GM06990 (cell line): ENCODE results near the gene S100A6.
"Not testable (repeated sequence)": the region's sequence is repeated elsewhere in the genome, so short reads cannot be mapped to it uniquely, and the experiment has no call there.

Experiments used
- DNase-seq: peaks from one replicate; pipeline ENCODE4 v3.0.0-alpha.2; 2011; ENCODE audit not compliant: insufficient read length; ENCODE audit errors: extremely low read depth
- H3K27me3 ChIP-seq: replicated peaks from 2 replicates; pipeline ENCODE4 v1.6.0; 2011; ENCODE audit warnings: low read length; ENCODE audit not compliant: control insufficient read depth, insufficient read depth
- H3K36me3 ChIP-seq: 2 replicates; pipeline ENCODE4 v1.5.1; 2011; ENCODE audit warnings: low read length; ENCODE audit not compliant: control insufficient read depth, insufficient read depth
- H3K4me3 ChIP-seq: replicated peaks from 2 replicates; pipeline ENCODE4 v1.5.1; 2011; ENCODE audit warnings: low read depth, mild to moderate bottlenecking, control low read depth, low read length
- CTCF ChIP-seq: IDR thresholded peaks from 2 replicates; pipeline ENCODE4 v1.5.1; 2011; ENCODE audit warnings: low read length, control low read depth, mild to moderate bottlenecking, inconsistent platforms; ENCODE audit not compliant: insufficient read depth, poor library complexity, severe bottlenecking

S100A6 gene

GRCh38 chr1:153578490-153578889 lies 42.7 kb upstream of the S100A6 start:
- no peak overlapping the region for H3K4me3 ChIP-seq
- TF ChIP-seq CTCF = no peak
- no peaks in the 10 kb centered on the region; the same call in none of the 2 replicates for H3K27me3 ChIP-seq
- no peak for DNase-seq
- H3K36me3 ChIP-seq = no peaks in the 10 kb centered on the region

DNA sequence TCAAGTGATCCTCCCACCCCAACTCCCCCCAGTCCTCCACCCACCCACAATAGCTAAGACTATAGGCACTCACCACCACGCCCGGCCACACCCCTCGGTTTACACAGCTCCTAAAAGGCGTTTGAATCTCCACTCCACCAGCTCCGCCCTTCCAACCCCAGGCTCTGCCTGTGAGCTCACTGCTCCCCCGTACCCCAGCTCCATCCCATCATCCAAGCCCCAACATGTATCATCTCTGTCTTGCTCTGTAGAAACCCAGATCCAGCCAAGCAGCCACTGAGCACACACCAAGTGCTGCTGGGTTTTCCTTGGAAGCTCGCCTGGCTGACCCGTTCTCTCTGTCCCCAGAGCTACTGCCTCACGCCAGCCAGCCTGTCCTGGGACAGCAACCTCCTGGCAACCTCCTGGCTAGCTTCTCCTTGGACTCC lies 41.8 kb upstream of the S100A6 start:
- DNase-seq = no peak
- no peak overlapping the region for H3K4me3 ChIP-seq
- H3K36me3 ChIP-seq = no peaks in the 10 kb centered on the region
- TF ChIP-seq CTCF = no peak
- no peaks in the 10 kb centered on the region; the same call in none of the 2 replicates for H3K27me3 ChIP-seq

DNA sequence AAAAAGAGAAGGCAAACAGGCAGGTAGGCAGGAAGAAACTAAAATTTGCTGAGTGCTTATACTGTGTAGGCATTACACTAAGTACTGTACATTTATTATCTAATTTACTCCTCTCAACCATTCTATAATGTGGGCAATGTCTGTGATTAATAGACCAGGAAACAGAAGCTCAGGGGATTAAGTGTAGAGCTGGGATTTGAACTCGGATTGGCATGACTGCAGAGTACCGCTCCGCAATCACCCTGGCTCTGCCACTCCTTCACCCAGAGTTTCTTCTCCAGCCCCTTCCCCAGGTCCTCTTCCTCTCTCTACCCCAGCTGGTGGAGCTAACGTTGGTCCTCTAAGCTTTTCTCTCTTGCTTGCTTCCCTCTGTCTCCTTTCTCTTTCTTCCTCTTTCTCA lies 41.3 kb upstream of the S100A6 start:
- Histone ChIP-seq H3K27me3 (no peaks in the 10 kb centered on the region; the same call in none of the 2 replicates), H3K4me3 (no peak overlapping the region), H3K36me3 (no peaks in the 10 kb centered on the region)
- no peak for DNase-seq
- no peak for TF ChIP-seq CTCF

DNA sequence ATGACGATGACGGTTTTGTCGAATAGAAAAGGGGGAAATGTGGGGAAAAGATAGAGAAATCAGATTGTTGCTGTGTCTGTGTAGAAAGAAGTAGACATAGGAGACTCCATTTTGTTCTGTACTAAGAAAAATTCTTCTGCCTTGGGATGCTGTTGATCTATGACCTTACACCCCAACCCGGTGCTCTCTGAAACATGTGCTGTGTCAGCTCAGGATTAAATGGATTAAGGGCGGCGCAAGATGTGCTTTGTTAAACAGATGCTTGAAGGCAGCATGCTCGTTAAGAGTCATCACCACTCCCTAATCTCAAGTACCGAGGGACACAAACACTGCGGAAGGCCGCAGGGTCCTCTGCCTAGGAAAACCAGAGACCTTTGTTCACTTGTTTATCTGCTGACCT lies 39.7 kb upstream of the S100A6 start:
- H3K27me3 ChIP-seq, DNase-seq, H3K4me3 ChIP-seq, H3K36me3 ChIP-seq: not testable (repeated sequence)

DNA sequence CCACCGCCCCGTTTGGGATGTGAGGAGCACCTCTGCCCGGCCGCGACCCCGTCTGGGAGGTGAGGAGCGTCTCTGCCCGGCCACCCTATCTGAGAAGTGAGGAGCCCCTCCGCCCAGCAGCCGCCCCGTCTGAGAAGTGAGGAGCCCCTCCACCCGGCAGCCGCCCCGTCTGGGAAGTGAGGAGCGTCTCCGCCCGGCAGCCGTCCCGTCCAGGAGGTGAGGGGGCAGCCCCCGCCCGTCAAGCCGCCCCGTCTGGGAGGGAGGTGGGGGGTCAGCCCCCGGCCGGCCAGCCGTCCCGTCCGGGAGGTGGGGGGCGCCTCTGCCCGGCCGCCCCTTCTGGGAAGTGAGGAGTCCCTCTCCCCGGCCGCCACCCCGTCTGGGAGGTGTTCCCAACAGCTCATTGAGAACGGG lies 39.3 kb upstream of the S100A6 start:
- DNase-seq, H3K36me3 ChIP-seq, H3K27me3 ChIP-seq, H3K4me3 ChIP-seq: not testable (repeated sequence)

DNA sequence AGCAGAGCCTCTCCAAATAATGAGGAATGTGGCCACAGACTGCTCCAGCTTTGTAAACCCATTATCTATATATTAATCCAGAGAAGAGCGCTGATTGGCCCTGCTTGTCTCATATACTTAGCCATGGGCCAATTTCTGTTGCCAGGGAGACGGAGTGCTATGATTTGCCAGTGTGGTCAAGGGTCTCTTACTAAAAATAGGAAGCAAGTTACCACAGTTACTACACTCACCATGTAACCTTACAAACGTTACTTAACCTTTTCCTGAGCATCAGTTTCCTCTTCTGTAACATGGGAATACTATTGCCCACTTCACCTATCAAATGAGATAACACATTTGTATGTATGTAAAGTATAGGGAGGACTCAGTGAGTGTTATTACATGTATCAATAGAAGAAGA lies 37.6 kb upstream of the S100A6 start:
- Histone ChIP-seq H3K4me3 (no peak overlapping the region), H3K36me3 (no peaks in the 10 kb centered on the region), H3K27me3 (no peaks in the 10 kb centered on the region; the same call in none of the 2 replicates)
- no peak for DNase-seq
- TF ChIP-seq CTCF = no peak

DNA sequence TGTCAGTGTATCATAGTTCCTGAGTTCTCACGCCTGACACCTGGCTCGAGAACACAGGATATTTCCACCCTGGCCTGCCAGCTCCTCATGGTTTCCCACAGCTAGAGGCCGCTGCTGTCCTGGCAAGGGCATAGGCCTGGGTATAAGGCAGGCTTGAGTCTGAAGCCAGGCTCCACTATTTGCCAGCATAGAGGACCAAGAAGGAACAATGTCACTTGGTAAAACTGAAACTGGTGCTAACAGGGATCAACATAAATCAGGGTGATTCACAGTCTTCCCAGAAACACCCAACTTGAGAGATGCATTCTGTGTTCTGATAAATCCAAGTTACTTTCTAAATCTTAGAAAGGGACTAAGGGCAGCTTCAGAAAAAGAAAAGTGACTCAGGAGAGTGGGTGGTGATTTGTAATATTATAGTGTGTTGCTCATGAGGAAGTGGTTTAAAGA lies 36.8 kb upstream of the S100A6 start:
- no peak overlapping the region for H3K4me3 ChIP-seq
- no peak for DNase-seq
- H3K36me3 ChIP-seq = no peaks in the 10 kb centered on the region
- no peaks in the 10 kb centered on the region; the same call in none of the 2 replicates for H3K27me3 ChIP-seq
- peak; percentile 91 for TF ChIP-seq CTCF
